Hepatocyte (in vitro differentiated cells): Measurements from ENCODE around the gene ULK2.

Source experiments
- EZH2 ChIP-seq: fragments of 200-600 bp; sonication (generic); IDR thresholded peaks from 2 replicates; pipeline ENCODE4 v1.6.1; 2016; ENCODE audit warnings: antibody characterized with exemption, mild to moderate bottlenecking, borderline replicate concordance
- EZH2phosphoT487 ChIP-seq: fragments of 200-600 bp; sonication (generic); IDR thresholded peaks from one replicate; pipeline ENCODE4 v1.6.1; 2018; ENCODE audit warnings: antibody characterized with exemption, mild to moderate bottlenecking, low read depth, moderate library complexity; ENCODE audit not compliant: unreplicated experiment, severe bottlenecking
- TF ChIP-seq, protein P1 (sequence below): fragments of 200-600 bp; sonication (generic); IDR thresholded peaks from 2 replicates; pipeline ENCODE4 v1.5.1; 2016; ENCODE audit warnings: antibody characterized with exemption, mild to moderate bottlenecking; ENCODE audit not compliant: poor library complexity

DNA sequence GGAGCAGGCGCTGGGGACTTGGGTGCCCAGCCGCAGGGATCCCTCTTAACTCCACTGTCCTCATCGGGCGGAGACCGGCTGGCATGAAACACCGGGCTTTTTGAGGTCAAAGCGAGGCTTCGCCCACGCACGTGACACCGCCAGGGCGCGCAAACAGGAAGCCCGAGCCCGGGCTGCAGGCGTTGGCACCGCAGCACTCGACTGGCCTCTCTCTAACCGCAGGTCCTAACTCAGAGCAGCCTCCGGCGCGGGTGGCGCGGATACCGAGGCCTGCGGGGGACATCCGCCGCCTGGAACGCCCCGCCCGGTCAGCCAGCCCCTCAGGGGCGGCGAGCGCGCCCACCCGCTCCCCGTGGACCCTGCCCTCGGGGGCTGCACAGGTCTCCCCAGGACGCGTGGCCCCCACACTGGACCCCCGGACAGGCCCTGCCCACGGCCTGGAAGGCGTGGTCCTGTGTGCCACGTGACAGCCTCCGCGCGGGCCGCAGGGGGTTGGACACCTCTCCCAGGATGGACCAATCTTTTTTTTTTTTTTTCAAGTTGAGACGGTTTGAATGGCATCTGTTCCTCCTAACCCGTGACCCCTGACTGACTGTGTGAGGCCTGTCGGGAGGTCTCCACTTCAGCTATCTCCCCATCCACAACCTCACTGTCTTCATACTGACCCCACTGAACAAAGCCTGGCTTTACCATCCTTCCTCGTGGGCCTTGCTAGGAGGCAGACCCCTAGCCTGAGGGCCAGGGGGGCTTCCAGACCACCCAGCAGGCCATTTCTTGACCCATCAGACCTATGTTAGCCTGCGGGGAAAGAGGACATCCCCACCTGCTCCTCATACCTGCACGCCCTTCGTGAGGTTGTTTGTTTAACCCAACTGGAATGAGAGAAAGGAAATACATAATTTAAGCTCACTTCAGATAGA, 143.0 kb downstream of the ULK2 start:
- TF ChIP-seq, protein P1, sequence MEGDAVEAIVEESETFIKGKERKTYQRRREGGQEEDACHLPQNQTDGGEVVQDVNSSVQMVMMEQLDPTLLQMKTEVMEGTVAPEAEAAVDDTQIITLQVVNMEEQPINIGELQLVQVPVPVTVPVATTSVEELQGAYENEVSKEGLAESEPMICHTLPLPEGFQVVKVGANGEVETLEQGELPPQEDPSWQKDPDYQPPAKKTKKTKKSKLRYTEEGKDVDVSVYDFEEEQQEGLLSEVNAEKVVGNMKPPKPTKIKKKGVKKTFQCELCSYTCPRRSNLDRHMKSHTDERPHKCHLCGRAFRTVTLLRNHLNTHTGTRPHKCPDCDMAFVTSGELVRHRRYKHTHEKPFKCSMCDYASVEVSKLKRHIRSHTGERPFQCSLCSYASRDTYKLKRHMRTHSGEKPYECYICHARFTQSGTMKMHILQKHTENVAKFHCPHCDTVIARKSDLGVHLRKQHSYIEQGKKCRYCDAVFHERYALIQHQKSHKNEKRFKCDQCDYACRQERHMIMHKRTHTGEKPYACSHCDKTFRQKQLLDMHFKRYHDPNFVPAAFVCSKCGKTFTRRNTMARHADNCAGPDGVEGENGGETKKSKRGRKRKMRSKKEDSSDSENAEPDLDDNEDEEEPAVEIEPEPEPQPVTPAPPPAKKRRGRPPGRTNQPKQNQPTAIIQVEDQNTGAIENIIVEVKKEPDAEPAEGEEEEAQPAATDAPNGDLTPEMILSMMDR, result no peak
- TF ChIP-seq EZH2phosphoT487 (no peak), EZH2 (no peak)
